DMS53 treated with DMSO at 0.1 percent for 48 hours (cell line): ENCODE results near the gene STUM.

Source experiments
- DNase-seq: peaks from one replicate; lab custom pipeline; 2025; ENCODE audit not compliant: unreplicated experiment; lab: John Stamatoyannopoulos, UW

STUM gene

DNA sequence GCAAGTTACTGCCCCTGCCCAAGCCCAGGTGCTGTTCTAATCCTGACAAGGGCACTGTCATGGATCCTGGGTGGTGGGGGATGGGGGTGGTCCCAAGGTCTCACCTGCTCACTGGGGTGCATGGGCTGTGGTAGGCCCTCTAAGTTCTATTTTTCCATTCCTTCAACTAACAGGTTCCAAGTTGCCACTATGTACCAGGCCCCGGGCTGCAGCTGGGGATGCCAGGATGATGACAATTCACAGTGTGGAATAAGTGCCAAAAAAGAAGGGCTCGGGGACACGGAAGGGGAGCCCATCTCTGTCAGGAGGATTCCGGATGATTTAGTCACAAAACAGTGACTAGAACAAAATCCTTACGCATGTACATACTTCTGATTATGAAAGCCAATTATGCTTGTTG lies 76.0 kb downstream of the STUM start:
- DNase-seq = no peak

DNA sequence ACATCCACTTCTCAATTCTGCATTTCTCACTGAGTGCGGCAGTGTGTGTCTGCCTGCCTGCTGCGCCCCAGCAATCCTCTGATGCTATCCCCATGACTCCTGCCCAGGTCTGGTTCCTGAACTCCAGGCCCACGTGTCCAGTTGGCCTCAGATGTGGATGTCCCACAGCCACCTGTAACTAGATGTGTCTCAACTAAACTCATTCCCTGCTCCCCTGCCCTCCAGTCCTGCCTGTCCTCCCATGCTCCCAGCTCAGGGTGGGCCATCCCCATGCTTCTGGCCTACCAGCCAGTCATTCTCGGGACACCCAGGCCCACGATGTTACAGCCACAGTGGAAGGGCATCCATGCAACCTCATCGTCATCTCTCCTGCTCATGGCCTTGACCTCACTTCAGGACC lies 76.8 kb downstream of the STUM start:
- DNase-seq = no peak

DNA sequence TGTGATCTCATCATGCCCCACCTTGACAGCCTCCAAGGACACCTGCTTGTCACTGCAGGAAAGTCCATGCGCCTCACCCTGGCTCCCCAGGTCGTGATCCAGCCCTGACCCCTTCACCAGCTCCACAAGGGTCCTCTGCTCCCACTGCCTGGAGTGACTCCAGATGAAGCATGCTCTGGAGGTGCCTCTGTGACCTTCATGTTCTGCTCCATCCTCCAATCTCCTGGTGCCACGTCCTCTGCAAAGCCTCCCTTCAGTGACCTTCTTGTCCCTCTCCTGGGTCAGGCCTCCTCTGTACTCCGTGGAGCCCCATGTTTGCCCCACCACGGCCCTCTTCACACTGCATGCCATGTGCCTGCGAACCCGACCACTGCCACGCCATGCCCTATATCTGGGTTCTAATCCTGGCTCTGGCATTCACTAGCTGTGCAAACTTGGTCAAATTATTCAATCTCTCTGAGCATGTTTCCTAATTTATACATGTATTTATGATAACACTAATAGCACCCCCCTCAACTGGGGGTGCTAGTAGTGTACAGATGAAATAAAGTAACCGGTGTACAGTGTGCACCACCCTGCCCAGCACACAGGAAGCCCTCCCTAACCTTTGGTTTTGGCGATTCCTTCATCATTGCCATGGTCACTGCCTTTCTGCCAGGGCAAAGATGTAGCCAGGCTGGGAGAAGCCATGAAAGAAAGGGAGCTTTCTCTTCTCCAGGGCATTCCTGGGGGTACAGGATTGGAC lies 77.4 kb downstream of the STUM start:
- no peak for DNase-seq

DNA sequence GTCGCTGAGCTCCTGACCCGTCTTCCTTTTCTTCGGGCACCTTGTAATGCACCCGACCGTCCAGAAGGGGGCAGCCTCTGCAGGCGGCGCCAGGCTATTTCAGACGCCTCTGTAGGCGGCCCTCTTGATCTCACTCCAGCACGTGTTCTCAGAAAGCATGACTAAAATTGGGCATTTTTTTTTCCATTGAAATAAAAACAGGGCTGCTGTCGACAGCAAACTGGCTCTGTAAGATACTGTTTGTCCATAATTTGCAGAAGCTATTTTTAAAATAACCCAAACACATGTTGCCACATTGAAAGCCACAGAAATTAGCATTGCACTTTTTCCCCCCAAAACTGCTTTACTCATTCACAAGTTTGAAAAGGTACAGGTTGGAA lies 78.0 kb downstream of the STUM start:
- DNase-seq = no peak

DNA sequence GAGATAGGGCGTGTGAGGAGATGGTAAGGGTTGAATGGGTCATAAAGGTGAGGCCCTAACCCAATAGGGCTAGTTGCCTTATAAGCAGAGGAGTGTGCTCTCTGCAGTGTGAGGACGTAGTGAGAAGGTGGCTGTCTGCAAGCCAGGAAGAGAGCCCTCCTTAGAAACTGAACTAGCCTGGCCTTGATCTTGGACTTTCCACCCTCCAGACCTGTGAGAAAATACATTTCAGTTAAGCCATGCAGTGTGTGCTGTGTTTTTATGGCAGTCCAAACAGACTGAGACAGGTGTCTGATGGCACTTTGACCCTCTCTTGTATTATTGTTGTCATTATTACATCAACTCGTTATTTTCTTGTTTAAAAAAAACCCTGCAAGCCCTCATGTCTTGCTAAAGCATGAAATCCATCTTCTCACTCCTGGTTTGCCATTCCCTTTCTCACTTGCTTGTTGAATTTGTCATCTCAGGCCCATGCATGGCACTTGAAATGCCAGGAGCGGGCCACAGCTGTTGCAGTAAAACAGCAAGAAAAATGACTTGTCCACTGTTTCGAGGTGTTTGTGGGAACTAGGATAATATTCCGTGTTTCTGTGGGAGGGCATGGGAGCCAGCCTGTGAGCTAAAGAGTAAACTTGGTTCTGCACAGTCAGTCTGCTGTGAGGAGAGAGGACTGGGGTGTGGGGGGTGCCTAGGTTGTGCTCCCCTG lies 78.6 kb downstream of the STUM start:
- DNase-seq = peak; percentile 31

DNA sequence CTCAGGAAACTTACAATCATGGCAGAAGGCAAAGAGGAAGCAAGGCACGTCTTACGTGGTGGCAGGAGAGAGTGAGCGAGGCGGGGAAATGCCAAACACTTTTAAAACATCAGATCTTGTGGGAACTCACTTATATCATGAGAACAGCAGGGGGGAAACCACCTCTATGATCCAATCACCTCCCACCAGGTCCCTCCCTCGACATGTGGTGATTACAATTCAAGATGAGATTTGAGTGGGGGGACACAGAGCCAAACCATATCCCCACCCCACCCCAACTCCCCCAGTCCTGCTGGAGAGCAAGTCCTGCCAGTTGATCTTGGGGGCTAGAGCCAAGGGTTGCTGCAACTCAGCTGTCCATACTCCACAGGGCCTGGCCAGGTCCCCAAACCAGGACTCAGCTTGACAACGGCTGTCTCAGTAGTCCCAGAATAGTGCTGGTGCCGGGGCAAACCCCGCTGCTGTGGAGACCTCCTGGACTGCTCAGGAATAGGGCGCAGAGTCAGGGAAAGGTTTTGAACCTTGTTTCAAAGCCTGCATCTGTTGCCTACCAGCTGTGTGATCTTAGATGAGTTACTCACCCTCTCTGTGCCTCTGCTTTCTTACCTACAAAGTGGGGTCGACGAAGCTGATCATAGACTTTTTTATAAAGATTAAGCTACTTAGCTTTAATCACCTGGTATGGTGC lies 79.5 kb downstream of the STUM start:
- no peak for DNase-seq

DNA sequence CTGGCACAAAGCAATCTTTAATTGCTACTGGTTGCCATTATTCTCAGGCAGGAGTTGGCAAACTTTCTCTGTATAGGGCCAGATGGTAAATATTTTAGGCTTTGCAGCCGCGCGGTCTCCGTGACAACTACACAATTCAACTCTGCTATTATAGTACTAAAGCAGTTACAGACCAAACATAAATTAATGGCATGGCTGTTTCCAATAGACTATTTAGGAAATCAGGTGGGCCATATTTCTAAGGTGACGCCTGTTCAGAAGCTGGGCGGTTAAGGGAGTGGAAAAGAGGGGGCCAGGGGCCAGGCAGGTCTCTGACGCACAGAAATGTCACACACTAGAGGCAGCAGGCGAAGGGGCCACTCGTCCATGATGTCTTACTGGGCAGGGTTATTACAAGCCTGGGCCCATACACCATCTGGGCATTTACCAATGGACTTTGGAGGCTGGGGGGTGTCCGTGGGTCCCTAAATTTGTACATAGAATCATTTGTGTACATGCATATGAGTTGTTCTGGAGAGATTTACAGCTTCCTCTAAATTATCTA lies 80.1 kb downstream of the STUM start:
- DNase-seq = no peak

DNA sequence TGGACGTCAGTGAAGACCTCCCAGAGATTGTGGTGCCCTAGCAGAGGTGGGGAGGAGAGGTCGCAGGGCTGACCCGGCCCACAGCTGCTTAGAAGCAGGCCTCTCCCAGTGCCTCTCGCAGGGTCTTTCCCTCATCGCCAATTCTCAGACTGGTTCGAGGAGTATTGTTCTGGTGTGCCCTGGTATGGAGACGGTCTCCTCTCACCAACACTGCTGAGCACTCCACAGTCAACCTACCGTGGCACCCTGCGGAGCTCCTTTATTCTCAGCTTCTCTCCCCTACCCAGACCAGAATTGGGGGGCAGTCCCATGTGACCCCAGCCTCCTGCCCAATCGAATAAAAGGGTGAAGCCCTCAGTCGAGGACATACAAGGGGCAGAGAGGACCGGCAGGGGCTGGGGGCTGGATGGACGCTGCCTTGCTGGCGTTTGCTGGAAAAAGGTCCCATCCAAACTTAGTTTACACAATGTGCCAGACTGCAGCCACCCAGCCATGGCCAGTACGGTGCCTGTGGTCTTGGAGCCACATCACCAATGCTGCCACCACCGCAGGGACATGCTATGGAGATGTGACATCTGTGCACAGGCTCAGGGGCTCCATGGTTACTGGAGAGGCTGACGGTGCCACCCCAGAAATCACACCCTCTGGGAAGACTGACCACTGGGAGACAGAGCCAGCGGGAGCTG lies 80.8 kb downstream of the STUM start:
- DNase-seq = no peak

DNA sequence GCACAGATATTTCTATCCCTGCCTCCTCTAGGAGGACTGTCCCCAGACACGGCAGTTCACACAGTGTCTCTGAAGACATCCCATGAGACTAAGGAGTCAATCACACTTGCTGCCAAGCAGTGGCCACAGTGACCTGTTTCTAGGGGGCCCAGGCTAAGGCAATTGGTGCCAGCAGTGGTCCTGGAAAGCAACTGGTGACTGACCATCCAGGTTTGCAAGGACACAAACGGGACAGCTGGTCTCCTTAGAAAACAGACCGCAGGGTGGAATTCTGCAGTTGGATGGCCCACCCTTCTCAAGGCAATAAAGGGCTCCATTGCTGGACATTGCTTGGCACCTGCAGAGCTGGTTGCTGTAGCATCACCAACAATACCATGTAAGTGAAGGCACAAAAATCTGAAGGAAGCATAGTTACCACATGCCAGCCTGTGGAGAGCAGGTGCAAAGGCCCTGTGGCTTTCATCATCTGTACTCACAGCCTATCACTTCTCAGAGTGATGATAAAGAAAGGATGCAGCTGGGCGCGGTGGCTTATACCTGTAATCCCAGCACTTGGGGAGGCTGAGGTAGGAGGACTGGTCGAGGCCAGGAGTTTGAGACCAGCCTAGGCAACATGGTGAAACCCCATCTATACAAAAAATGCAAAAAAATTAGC lies 81.5 kb downstream of the STUM start:
- DNase-seq = no peak

DNA sequence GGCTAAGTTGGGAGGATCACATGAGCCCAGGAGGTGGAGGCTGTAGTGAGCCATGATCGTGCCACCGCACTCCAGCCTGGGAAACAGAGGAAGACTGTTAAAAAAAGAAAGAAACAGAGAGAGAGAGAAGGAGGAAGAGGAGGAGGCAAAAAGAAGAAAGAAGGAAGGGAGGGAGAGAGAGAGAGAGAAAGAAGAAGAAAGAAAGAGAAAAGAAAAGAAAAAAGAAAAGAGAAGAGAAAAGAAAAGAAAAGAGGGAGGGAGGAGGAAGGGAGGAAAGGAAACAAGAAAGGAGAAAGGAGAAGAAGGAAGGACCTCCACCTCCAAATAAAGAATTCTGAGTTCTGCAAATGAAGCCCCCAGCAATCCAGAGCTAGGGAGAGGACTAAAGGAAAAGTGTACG lies 82.0 kb downstream of the STUM start:
- no peak for DNase-seq

DNA sequence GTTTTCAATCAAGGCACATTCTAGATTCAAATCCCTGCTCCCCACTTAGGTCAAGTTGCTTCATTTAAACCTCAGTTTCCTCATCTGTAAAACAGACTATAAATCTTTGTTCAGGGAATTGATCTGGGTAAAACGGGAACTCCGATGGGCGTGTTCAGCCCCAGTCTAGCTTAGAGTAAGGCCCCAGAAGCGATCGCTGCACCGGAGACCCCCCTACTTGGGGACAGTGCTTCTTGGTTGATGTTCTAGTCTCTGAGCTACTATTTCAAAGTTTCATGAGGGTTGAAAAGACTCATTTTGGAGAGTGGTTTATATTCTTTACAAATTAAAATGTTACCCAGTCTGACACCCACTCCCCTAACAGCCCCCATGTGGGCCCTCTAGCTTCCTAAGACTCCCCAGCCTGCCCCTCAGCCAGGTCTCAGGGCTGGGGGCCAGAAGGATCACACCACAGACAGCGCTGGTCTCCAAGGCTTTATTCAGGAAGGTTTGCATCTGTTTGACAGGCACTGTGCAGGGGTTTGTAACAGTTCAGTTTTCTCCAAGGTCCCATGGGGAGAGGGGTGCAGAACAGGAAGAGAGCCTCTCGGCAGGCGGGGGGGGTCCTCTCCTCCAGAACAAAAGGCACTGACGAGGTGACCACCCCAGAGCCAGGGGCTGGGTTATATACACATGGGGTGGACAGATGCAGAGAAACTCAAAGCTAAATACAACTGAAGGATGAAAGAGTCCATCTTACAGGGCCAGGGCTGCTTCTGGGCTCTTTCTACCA lies 82.9 kb downstream of the STUM start:
- no peak for DNase-seq

DNA sequence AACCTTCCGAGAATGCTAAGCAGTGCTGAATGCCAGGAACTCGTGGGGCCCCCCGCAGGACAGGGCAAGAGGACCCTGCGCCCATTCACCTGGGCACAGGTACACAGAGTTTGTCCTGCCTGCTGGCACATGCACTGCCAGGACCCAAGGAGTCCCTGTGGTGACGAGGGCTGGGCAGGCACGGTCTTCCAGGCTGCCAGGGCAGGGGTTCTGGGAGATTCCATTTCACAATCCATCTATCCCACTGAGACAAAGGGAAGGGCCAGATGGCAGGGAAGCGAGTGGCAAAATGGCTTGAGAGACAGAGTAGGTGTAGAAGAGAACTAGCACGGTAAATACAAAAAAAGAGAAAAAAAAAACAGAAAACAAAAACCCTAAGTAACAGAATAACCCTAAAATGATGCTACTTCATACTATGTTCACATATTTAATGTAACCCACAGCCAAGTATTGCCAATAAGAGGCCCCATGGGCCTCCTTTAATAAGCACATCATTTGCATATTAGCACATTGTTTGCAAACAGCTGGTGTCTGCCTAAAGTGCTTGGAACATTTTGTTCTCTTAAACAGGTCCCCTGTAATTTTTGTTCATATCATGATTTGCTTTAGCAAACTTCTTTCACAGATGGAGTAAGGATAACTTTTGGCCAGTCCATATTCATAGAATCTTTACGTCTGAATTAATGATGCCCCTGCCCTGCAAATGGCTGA lies 83.8 kb downstream of the STUM start:
- no peak for DNase-seq

DNA sequence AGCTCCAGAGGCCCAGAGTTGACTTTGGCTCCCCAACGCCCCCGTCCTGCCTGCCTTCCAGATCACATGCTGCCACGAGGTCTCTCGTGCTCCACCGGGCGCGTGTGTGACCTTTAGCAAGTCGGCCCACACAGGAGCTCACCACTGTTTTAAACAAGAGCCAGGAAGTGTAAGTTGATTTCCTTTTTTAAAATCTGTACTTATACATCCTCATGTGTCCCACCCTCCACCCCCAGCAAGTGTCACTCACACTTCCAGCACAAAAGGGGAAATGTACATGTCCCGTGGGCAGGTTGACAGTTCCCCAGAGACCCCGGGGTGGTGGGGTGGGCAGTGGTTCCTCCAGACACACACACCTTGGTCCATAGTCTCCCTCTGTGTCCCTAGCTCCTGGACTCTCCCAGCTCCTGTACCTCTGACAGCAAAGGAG lies 84.4 kb downstream of the STUM start:
- DNase-seq = no peak

DNA sequence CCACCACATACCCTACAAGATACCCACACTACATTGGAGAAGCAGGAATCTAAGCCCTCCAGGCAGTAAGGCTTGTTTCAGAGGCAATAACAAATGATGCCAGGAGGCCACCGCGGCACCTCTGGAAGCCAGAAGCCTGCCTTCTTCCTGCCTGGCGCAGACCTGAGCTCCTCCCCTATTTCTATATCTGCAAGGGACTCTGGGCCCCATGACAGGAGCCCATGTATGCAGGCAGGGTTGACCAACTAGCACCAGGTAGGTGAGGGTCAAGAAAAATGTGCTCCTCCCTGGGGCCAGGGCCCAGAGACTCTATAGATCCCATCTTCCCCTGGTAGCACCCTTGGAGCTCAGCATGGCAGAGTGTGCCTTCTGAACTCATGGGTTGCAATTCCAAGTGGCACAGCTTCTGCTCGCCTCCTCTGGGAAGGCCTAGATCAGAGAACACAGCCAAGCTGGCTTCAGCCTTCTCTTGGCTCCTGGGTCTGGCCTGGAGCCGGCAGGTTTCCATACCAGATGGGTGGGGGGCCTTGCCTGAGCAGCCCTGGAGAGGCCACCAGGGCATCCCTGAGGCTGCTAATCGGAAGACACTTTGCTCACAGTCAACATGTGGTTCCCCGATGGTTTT lies 85.1 kb downstream of the STUM start:
- DNase-seq = no peak

DNA sequence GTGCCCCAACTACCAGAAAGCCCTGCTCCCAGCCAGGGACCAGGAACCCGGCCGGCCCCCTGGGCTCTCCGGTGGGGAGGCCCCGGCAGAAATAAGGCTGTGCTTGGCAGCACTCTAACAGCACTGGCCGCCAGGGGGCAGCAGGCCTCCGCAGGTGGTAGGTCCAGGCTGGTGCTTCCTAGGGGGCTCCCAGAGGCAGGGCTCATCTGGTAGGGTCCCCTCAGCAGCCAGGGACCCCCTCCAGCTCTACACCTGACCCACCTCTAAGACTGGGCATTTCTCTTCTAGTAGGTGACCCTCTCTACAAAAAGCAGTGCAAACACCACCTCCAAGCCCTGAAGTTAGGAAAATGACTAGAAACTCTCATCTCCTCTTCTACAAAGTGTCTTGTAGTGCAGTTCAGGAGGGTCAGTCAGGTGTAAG lies 85.6 kb downstream of the STUM start:
- peak; percentile 49 for DNase-seq

DNA sequence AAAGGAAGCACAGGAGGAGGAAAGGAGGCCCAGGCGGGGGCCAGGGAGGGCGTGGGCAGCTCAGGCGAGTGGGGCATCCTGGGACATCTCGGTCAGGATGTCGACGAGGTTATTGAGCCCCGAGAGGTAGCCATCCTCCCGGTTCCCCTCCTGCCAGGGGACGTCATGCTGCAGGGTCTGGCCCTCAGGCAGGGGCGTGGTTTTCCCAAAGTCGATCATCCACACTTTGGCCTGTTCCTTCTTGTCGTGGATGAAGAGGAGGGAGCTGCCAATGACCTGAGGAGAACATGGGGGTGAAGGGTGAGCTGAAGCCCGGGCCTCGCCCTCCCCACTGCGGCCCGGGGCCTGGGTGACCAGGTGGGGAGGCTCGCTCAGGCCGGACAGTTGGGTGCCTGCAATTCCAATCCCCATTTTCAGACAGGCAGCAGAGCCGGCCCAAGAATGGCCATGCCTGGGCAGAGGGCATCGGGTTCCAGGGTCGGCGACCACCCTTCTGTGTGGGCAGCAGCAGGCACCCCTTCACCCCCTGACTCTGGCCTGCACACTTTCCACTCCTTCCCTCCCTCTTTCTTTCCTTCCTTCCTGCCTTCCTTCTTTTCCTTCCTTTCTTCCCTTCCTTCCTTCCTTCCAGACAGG lies 86.2 kb downstream of the STUM start:
- DNase-seq = no peak

DNA sequence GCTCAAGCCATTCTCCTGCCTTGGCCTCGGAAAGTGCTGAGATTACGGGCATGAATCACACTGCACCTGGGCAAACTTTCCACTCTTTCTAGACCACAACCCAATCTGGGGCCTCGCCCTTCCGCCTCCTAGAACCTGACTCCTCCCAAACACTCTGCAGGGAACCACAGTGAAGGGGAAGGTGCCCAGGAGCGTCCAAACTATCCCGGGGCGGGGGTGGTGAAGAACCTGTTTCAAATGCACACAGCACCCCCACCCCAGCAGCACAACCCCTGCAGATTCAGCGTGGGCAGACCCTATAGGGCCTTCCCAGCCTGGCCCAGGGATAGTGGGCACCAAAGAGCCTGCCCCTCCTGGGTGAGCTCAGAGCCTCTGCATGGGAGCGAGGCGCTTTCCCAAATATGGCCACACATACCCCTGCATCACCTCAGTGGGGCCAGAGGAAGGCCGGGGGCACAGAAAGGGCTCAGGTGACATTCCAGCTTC lies 86.9 kb downstream of the STUM start:
- DNase-seq = no peak

DNA sequence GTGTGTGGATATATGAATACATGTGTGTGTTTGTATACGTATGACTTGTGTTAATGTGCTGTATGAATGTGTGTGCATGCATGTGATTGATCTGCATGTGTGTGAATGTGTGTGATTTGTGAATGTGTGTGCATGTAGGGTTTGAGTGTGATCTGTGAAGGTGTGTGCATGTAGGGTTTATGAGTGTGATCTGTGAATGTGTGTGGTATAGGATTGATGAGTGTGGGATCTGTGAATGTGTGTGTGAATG lies 88.2 kb downstream of the STUM start:
- no peak for DNase-seq
